ENCODE results near the gene NOL4L. TPM values are rescaled to one million over a fixed set of nuclear protein-coding genes. Genes with fewer than 3 reads are reported as not detected.
A peak's percentile ranks its signal among the peaks of the same experiment; 100 is the strongest.

NOL4L gene
- total RNA-seq, 2 experiments from 2014 or later = 24.8 to 29.2 TPM

DNA sequence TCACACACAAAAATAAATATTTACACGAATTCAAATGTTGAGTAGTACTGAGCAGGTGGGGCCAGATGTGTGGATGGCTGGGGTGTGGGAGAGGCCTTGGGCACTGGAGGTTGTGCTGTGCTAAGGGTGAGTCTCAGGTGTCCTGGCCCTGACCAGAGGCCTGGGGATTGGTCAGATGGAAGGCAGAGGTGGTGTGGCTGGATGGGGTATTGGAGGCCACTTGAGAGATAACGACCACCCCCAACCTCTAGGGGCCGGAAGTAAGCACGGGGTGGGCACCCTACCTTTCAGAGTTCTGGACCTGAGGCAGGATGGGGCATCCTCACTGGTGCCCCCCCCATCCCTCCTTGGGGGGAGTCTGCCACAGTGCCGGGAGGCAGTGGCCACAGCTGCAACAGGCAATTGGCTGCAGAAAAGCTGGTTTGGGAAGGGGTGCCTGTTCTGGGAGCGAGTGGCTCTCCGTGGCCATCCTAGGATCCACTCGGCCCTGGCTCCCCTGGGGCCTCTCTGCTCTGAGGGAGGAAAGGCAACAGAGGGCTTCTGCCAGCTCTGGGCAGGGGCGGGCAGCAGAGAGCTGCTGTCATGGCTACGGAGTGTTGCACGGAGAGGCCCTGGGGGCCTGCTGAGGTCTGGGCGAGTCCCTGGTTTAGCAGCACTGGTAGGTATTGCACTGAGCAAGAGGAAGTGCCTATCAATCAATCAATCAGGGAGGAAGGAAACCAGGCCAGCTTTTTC is 139.4 kb downstream of the NOL4L start:
- CTCF ChIA-PET = no interaction called here
- no peaks in the 10 kb centered on the region for H3K9me3 Mint-ChIP-seq
- peaks cover 5% of the 10 kb centered on the region for H3K36me3 Mint-ChIP-seq (ENCODE audit: low read depth)
- no peak overlapping the region for H3K4me3 Mint-ChIP-seq
- no peaks in the 10 kb centered on the region for H3K27me3 Mint-ChIP-seq (ENCODE audit: low read depth)
- DNase-seq = peak; percentile 21
- intact Hi-C loops (cut with micrococcal nuclease) = no loop called here
- peak overlapping the region; percentile 67 for H3K27ac Mint-ChIP-seq
- H3K4me1 Mint-ChIP-seq (ENCODE audit: low read depth) = peaks cover 9% of the 10 kb centered on the region

DNA sequence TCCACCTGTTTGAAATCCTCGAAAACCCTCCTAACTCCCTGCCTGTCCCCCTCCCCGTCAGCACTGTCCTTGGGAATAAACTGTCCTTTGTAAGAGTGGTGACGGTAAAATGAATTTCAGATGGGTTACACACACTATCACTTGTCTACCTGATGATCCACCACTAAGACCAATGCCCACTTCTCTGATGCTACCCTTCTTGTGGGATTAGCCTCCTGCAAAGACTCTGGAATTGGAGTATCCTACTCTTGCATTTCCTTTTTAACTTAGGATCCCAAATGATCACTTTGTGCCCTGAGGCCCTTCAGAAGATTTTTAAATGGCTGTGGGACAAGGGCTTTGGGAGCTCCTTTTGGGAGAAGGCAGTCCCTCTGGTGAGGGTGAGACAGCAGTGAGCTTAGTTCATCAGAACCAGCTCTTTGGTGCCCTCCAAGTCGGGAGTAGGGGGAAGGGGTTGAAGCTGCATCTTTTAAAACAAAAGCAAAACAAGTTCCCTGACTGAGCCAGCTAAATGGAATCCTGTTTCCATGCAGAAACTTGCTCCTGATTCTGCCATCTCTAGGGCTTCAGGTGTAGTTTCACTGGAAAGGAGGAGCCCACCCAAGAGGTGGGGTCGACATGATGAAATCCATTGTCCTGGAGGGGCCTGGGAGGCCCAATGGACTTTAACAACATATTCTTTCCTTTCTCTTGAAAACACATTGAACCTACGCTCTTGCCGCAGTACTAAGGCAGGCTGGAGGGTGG is 140.5 kb downstream of the NOL4L start:
- Mint-ChIP-seq H3K4me1 (ENCODE audit: low read depth) (peaks cover 9% of the 10 kb centered on the region), H3K4me3 (no peak overlapping the region), H3K27me3 (ENCODE audit: low read depth) (no peaks in the 10 kb centered on the region), H3K36me3 (ENCODE audit: low read depth) (peaks cover 5% of the 10 kb centered on the region), H3K9me3 (no peaks in the 10 kb centered on the region), H3K27ac (peak overlapping the region; percentile 54)
- CTCF ChIA-PET = no interaction called here
- DNase-seq = no peak
- intact Hi-C loops (cut with micrococcal nuclease) = no loop called here

DNA sequence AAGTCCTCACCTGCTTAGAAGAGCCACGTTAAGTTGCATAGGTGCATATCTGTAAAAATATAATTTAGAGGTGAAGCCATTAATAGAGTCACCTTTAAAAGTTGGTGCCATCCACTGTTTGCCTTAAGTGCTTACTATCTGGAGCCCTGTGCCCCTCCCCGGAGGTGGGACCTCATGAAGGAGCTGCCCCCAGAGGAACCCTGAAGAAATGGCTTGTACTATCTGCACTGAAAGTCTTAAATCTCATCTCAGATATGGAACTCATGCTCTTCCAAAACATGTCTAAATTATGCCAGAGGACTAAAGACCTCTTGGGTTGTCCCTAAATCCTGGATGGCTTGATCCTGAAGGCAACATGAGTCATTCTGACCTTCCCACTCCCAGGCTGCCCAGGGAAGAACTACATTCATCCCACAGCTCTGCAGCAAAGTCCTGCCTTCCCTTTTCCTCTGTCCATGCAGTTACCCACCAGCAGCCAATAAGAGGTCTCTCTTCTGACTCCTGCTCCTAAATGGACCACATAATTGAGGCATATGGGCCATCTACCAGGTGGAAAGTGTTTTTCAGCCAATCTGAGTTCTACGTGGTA is 141.7 kb downstream of the NOL4L start:
- H3K4me3 Mint-ChIP-seq = no peak overlapping the region
- peak overlapping the region; percentile 68 for H3K27ac Mint-ChIP-seq
- CTCF ChIA-PET = interaction anchor here (0.6 kb wide), 2 partner anchors 84 to 302 kb away, joined by 3 to 4 read pairs; no protein-coding TSS in a partner anchor
- intact Hi-C loops (cut with micrococcal nuclease) = loop anchor here (2.0 kb wide), 1 partner anchor 289 kb away; no protein-coding TSS in a partner anchor
- no peaks in the 10 kb centered on the region for H3K27me3 Mint-ChIP-seq (ENCODE audit: low read depth)
- no peaks in the 10 kb centered on the region for H3K9me3 Mint-ChIP-seq
- peak; percentile 11 for DNase-seq
- peaks cover 9% of the 10 kb centered on the region for H3K4me1 Mint-ChIP-seq (ENCODE audit: low read depth)
- peaks cover 5% of the 10 kb centered on the region for H3K36me3 Mint-ChIP-seq (ENCODE audit: low read depth)

DNA sequence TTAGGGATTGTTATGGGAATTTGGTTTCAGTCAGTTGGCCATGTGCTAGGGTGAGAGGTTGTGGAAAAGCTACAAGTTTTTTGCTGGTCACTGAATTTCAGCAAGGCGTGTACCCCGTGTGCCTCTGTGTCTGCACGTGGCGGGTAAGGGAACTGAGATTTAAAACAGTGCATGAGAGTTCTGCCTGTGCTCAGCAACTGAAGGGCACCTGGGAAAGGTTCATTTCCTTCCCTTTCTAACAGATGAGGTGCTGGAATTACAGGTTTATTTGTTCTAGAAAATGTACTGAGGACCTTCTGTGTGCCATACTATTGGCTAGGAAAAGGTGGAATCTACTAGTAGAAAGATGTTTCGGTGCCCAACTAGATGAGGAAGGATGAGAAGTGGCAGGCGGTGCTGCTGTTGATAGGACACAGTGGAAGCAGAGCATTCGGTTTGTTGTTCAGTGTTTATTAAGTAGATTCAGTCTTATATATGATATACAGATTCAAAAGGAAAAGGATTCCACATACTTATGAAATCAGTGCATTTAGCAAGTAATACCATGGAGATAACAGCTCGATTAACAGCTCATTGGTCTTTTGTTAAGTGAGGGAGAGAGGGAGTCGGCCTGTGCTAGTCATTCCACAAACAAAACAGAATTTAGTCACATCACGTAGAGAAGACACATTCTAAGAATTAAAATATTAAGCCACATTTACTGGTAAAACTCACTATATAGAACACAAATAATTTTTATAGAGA is 142.3 kb downstream of the NOL4L start:
- peak overlapping the region; percentile 51 for H3K27ac Mint-ChIP-seq
- CTCF ChIA-PET = interaction anchor here (0.6 kb wide), 2 partner anchors 83 to 302 kb away, joined by 3 to 4 read pairs; no protein-coding TSS in a partner anchor
- H3K4me1 Mint-ChIP-seq (ENCODE audit: low read depth) = peaks cover 10% of the 10 kb centered on the region

DNA sequence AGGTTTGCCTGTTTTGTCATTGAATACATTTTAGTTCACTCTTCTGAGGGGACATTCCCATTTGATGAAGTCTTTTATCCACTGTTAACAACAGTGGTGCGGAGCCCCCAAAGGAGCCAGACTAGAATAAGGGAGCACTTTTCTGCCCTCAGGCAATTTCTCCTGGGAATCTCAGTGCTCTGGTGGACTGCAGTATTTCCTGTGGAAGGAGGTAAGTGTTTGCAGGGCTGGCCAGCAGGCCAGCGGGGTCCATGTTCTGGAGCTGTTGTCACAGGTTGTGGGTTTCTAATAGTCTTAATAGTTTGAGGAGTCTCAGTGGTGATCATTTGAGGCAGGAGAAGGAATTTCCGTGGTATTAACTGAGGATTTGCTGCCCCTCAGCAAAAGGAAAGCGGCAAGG is 143.5 kb downstream of the NOL4L start:
- H3K27me3 Mint-ChIP-seq (ENCODE audit: low read depth) = no peaks in the 10 kb centered on the region
- peaks cover 10% of the 10 kb centered on the region for H3K4me1 Mint-ChIP-seq (ENCODE audit: low read depth)
- peaks cover 12% of the 10 kb centered on the region for H3K36me3 Mint-ChIP-seq (ENCODE audit: low read depth)
- DNase-seq = no peak
- H3K4me3 Mint-ChIP-seq = no peak overlapping the region
- no peaks in the 10 kb centered on the region for H3K9me3 Mint-ChIP-seq
- no peak overlapping the region for H3K27ac Mint-ChIP-seq
- intact Hi-C loops (cut with micrococcal nuclease) = loop anchor here (2.0 kb wide), 1 partner anchor 287 kb away; no protein-coding TSS in a partner anchor
- CTCF ChIA-PET = no interaction called here

More for the DNA sequence above, 142.3 kb downstream of the NOL4L start:
- intact Hi-C loops (cut with micrococcal nuclease) = loop anchor here (2.0 kb wide), 1 partner anchor 288 kb away; no protein-coding TSS in a partner anchor
- Mint-ChIP-seq H3K4me3 (no peak overlapping the region), H3K36me3 (ENCODE audit: low read depth) (peaks cover 5% of the 10 kb centered on the region), H3K27me3 (ENCODE audit: low read depth) (no peaks in the 10 kb centered on the region), H3K9me3 (no peaks in the 10 kb centered on the region)
- no peak for DNase-seq

DNA sequence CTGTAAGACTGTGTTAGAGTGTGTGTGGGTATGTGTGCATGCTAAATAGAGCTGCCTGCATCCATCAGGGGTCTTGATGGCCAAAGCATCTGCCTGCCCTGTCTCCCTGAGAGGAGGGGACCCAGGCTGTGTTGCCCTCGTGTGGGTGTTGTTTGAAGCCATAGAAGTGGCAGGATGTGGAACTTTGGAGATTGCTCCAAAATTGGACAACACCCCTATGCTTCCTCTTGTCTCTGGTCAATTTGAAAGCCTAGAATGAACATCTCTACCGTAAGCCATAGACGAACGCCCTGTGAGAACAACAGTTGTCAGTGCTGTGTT is 144.4 kb downstream of the NOL4L start:
- intact Hi-C loops (cut with micrococcal nuclease) = no loop called here
- Mint-ChIP-seq H3K27ac (no peak overlapping the region), H3K4me1 (ENCODE audit: low read depth) (peaks cover 10% of the 10 kb centered on the region), H3K36me3 (ENCODE audit: low read depth) (peaks cover 17% of the 10 kb centered on the region), H3K4me3 (no peak overlapping the region), H3K27me3 (ENCODE audit: low read depth) (no peaks in the 10 kb centered on the region), H3K9me3 (no peaks in the 10 kb centered on the region)
- no peak for DNase-seq
- CTCF ChIA-PET = interaction anchor here (1.3 kb wide), 1 partner anchor 18 kb away, joined by 3 read pairs; no protein-coding TSS in a partner anchor

DNA sequence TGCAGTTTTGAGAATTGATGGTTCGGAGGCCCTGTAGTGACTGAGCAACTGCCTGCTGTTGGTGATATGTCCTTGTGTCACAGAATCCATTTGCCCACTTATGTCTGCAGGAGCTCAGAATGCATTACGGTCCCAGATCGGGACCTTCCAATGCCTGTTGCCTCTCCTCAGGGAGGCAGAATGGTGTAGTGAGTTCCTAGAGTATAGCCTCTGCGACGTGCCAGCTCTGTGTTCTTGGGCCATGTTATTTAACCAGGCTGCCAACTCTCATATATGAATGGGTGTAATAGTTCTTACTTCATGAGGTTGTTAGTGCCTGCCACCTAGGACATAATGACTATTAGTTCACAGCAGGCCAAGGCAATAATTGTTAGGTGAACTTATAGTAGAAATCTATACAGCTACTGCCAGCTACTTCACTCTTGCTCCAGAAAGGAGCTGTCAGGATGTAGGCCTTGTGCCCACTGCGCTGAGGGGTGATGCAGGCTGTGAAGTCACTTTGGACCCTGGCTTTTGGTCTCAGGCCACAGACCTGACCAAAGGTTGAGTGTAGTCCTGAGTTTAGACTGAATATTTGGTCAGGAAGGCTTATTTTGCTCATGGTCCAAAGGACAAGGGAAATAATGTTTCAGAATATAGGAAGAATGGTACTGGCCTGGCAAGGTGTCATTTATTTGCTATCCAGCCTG is 144.9 kb downstream of the NOL4L start:
- H3K27ac Mint-ChIP-seq = peak overlapping the region; percentile 5
- CTCF ChIA-PET = interaction anchor here (0.7 to 1.3 kb wide), 3 partner anchors 17 to 378 kb away, joined by 3 read pairs; no protein-coding TSS in a partner anchor
- intact Hi-C loops (cut with micrococcal nuclease) = no loop called here
- peaks cover 17% of the 10 kb centered on the region for H3K36me3 Mint-ChIP-seq (ENCODE audit: low read depth)
- no peaks in the 10 kb centered on the region for H3K9me3 Mint-ChIP-seq
- no peaks in the 10 kb centered on the region for H3K27me3 Mint-ChIP-seq (ENCODE audit: low read depth)
- no peak for DNase-seq
- H3K4me1 Mint-ChIP-seq (ENCODE audit: low read depth) = peaks cover 6% of the 10 kb centered on the region
- no peak overlapping the region for H3K4me3 Mint-ChIP-seq

DNA sequence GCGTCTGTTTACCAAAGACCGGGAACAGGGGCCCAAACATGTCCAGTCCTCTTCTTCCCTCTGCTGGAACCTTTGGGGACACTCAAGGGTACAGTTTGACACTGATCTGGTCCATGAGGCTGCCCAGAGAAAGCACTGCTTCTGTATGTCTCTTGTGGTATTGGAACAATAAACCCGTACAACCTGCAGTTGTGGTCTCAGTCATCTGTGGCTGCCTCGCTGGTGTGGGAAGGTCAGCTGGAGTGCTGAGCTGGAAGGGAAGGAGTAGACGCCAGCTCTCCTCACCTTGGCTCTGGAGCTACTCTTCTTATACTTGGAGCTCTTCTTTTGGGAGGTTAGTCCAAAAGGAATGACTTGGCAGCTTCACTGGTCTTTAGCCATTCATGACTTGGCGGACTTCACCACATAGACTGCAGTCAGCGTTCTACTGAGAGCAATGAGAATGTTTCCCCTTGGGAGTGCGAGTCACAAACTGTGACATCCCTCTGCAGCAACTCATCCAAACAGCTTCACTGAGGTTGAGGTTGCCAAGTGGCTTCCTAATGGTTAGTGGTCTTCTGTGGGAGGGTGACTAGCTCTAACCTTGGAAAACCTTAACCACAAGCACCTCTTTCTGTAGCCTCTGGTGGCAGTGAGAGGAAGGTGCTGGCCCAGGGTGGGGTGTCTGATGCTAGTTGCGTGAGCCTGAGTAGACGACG is 145.9 kb downstream of the NOL4L start:
- Mint-ChIP-seq H3K4me3 (no peak overlapping the region), H3K36me3 (ENCODE audit: low read depth) (peaks cover 20% of the 10 kb centered on the region), H3K4me1 (ENCODE audit: low read depth) (peaks cover 5% of the 10 kb centered on the region), H3K27me3 (ENCODE audit: low read depth) (no peaks in the 10 kb centered on the region), H3K9me3 (no peaks in the 10 kb centered on the region), H3K27ac (no peak overlapping the region)
- CTCF ChIA-PET = interaction anchor here (0.7 to 0.9 kb wide), 4 partner anchors 273 to 377 kb away, joined by 3 to 4 read pairs (median 3); no protein-coding TSS in a partner anchor
- DNase-seq = peak; percentile 16
- intact Hi-C loops (cut with micrococcal nuclease) = no loop called here

DNA sequence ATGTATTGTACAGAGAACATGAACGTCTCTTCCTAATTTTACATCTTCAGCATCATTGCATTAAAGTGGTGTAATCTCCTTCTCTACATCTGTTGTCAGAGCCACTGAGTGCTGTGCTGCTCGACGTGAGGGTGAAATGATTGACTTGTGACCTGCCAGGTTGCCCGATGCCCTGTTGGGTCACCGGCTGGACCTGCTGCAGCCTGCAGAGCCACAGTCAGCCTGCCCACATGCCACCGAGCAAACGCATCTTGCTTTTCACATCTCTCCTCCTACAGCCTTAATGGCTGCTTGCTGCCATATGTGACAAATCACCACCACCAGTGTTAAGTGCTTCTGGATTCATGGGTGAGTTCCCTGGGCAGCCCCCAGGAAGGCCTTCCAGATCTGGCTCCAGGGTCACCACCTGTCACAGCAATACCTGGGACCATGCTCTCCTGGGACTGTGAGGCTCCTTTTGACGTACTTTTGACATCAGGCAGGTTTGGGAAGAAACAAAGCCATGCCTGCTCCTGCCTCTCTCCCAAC is 146.7 kb downstream of the NOL4L start:
- CTCF ChIA-PET = no interaction called here
- peaks cover 26% of the 10 kb centered on the region for H3K36me3 Mint-ChIP-seq (ENCODE audit: low read depth)
- peak; percentile 4 for DNase-seq
- H3K4me1 Mint-ChIP-seq (ENCODE audit: low read depth) = peaks cover 3% of the 10 kb centered on the region
- no peaks in the 10 kb centered on the region for H3K27me3 Mint-ChIP-seq (ENCODE audit: low read depth)
- H3K27ac Mint-ChIP-seq = peak overlapping the region; percentile 20
- H3K4me3 Mint-ChIP-seq = no peak overlapping the region
- no peaks in the 10 kb centered on the region for H3K9me3 Mint-ChIP-seq
- intact Hi-C loops (cut with micrococcal nuclease) = no loop called here

DNA sequence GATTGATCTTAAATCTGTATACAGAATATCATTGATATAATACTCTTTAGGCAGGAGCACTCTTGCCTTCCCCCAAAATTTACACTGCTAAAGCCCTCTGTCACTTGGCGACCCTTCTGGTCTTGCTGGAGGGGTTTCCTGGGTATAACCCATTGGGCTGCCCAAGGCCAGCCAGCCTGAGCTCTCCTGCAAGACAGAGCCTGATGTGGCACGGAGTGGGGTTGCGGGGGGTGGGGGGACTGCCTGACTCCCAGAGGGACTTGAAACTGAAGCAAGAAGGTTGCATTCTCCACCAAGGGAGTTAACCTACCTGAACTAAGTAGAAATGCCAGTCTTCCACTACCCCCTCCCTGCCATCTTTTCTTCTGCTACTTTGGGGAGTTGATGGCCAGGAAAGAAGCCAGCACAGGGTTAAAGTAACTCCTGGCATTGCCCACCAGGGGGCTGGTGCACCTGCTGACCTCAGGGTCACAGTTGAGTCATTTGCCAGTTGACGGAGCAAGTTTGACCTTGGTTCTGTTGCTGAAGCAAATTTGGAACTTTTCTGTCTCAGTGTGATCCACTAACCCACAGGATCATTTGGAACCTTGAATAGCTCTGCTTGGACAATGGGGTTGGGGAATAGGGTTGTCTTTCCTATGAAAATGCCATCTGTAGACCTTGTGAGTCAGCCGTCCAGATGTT is 147.6 kb downstream of the NOL4L start:
- CTCF ChIA-PET = no interaction called here
- no peaks in the 10 kb centered on the region for H3K9me3 Mint-ChIP-seq
- DNase-seq = peak; percentile 33
- H3K4me3 Mint-ChIP-seq = no peak overlapping the region
- intact Hi-C loops (cut with micrococcal nuclease) = no loop called here
- peaks cover 35% of the 10 kb centered on the region for H3K36me3 Mint-ChIP-seq (ENCODE audit: low read depth)
- no peak overlapping the region for H3K27ac Mint-ChIP-seq
- peaks cover 1% of the 10 kb centered on the region for H3K4me1 Mint-ChIP-seq (ENCODE audit: low read depth)
- H3K27me3 Mint-ChIP-seq (ENCODE audit: low read depth) = no peaks in the 10 kb centered on the region

Measured in activated naive CD4-positive, alpha-beta T cell treated with anti-CD3 and anti-CD28 coated beads for 36 hours (primary cell).